Thoracic aorta (tissue), 2 donors: ENCODE measurements around the gene SLC6A1. TPM values are rescaled to one million over a fixed set of nuclear protein-coding genes. Genes with fewer than 3 reads are reported as not detected.

Experiments used
- ATAC-seq: fragments of 150-250 bp; one replicate; pipeline ENCODE4 v1.8.0; 2017; ENCODE audit warnings: low read depth; ENCODE audit not compliant: insufficient number of reproducible peaks, low FRiP score
- DNase-seq: peaks from one replicate; pipeline ENCODE4 v3.0.0-alpha.2; 2020; ENCODE audit warnings: low spot score
- H3K27ac ChIP-seq, 2 donors: fragments of 200-600 bp; sonication (generic); 1 replicate in 1 of 2; 2 replicates in 1 of 2; pipeline ENCODE4 v1.5.1; 2016; ENCODE audit warnings: mild to moderate bottlenecking in 2 of 2, moderate library complexity in 2 of 2
- H3K27me3 ChIP-seq: fragments of 200-600 bp; sonication (generic); replicated peaks from 2 replicates; pipeline ENCODE4 v1.6.0; 2016; ENCODE audit warnings: mild to moderate bottlenecking; ENCODE audit not compliant: insufficient read depth
- H3K36me3 ChIP-seq: fragments of 200-600 bp; sonication (generic); one replicate; pipeline ENCODE4 v1.5.1; 2016
- H3K4me1 ChIP-seq, 2 donors: fragments of 200-600 bp; sonication (generic); 1 replicate in 1 of 2; 2 replicates in 1 of 2; pipeline versions ENCODE4 v1.5.1 to v1.6.0; 2016; ENCODE audit warnings: low read depth in 2 of 2, mild to moderate bottlenecking in 1 of 2; ENCODE audit not compliant: control insufficient read depth in 1 of 2
- H3K4me3 ChIP-seq: fragments of 200-600 bp; sonication (generic); 2 replicates; pipeline ENCODE4 v1.5.1; 2016; ENCODE audit warnings: mild to moderate bottlenecking
- H3K9me3 ChIP-seq: fragments of 200-600 bp; sonication (generic); 2 replicates; pipeline ENCODE4 v1.5.1; 2016
- CTCF ChIP-seq: fragments of 200-600 bp; sonication (generic); IDR thresholded peaks from one replicate; pipeline ENCODE4 v1.5.1; 2019; ENCODE audit warnings: antibody characterized with exemption
- total RNA-seq, 2 donors: library from RNA; depleted of rRNA; stranded (reverse); fragments of >200 nt; gene quantifications; one replicate each; pipeline versions ENCODE4 v1.1.0 to v1.2.3, GENCODE V29; 2016

The SLC6A1 gene
- total RNA-seq, 2 donors from 2014 or later = 1.2 to 4.6 TPM

DNA sequence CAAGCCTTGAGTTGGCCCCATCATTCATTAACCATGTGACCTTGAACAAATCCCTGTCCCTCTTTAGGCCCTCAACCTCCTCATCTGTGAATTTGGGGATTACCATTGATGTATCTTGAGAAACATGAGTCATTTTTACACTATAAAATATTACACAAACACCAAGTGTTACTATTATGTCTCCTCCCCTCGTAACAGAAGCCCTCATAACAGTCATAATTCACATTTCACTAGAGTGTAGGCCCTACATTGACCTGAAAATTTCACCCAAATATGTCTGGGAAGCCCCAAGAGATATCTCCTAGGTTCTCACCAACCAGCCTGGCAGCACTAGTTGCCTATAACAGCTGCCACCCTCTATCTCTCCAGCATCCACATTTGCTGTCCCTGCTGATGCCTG, 15.8 kb upstream of the SLC6A1 start:
- Histone ChIP-seq H3K27me3 (no peaks in the 10 kb centered on the region), H3K4me3 (no peak overlapping the region), H3K4me1 (peaks cover 0 to under 1% of the 10 kb centered on the region in 2 donors), H3K27ac (no peak overlapping the region), H3K36me3 (no peaks in the 10 kb centered on the region), H3K9me3 (no peaks in the 10 kb centered on the region)
- TF ChIP-seq CTCF = no peak
- ATAC-seq (no peak), DNase-seq (no peak)

DNA sequence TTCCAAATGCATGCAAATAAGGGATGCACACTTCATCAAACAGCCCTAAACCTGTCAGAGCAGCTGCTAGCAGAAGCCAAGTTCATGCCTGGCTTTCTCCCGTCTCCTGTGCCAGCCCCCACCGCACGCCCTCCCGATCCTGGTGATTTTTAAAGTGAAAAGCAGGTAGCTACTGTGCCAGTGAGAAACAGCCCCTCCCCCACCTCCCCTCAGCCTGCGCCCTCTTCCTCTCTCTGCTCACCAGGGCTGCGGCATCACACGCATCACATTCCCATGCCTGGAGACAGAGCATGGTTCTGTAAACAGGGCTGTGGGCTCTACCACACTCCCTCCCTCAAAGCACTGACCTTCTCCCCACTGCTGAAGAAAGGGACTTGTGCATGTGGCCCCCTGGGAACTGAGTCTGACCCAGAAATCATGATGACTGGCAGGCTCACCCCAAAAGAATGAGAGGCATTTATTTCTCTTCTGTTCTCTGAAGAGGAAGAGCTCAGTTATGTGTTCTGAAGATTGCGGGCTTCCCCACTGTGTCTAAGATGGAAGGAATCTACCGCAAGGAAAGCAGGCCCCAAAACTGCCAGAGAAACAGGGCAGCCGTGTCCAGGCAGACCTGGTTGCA, 14.5 kb upstream of the SLC6A1 start:
- ATAC-seq (no peak), DNase-seq (no peak)
- Histone ChIP-seq H3K36me3 (no peaks in the 10 kb centered on the region), H3K9me3 (no peaks in the 10 kb centered on the region), H3K27ac (no peak overlapping the region), H3K27me3 (no peaks in the 10 kb centered on the region), H3K4me1 (peaks cover 5 to 13% of the 10 kb centered on the region in 2 donors), H3K4me3 (no peak overlapping the region)
- TF ChIP-seq CTCF = no peak

DNA sequence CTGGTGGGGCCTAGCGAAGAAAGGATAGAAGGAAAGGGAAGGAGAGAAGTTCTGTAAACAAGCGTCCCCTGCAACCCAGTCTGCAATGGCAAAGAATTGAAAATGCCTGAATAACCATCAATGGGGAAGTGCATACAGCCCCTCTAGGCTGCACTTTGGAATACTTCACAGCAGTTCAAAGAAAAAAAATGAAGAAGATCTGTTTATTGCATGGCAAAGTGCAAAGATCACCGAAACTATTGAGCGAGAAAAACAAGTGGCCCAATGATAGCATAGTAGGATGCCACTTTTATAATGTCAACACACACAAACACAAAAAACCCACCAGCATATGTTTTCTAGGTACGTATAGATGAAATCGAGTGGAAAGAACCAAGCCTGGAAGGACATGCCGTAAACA, 13.6 kb upstream of the SLC6A1 start:
- Histone ChIP-seq H3K27ac (no peak overlapping the region), H3K4me1 (peaks cover 6 to 19% of the 10 kb centered on the region in 2 donors), H3K27me3 (no peaks in the 10 kb centered on the region), H3K9me3 (no peaks in the 10 kb centered on the region), H3K4me3 (no peak overlapping the region), H3K36me3 (no peaks in the 10 kb centered on the region)
- DNase-seq = no peak
- no peak for ATAC-seq
- TF ChIP-seq CTCF = no peak

- H3K36me3 ChIP-seq = no peaks in the 10 kb centered on the region
- no peak for ATAC-seq
- peaks cover 6 to 19% of the 10 kb centered on the region in 2 donors for H3K4me1 ChIP-seq
- DNase-seq = no peak
- H3K27me3 ChIP-seq = no peaks in the 10 kb centered on the region
- no peak overlapping the region for H3K4me3 ChIP-seq
- TF ChIP-seq CTCF = no peak
- no peaks in the 10 kb centered on the region for H3K9me3 ChIP-seq
- H3K27ac ChIP-seq = no peak overlapping the region
Measured at GRCh38 chr3:10980312-10980711, 12.2 kb upstream of the SLC6A1 start.

- no peak for DNase-seq
- Histone ChIP-seq H3K27me3 (no peaks in the 10 kb centered on the region), H3K4me3 (no peak overlapping the region), H3K4me1 (peaks cover 6 to 19% of the 10 kb centered on the region in 2 donors), H3K27ac (no peak overlapping the region), H3K36me3 (no peaks in the 10 kb centered on the region), H3K9me3 (no peaks in the 10 kb centered on the region)
- no peak for TF ChIP-seq CTCF
- ATAC-seq = no peak
Measured at GRCh38 chr3:10981031-10981430, 11.5 kb upstream of the SLC6A1 start.
